Cardiac fibroblast (primary cell): Measurements from ENCODE around the gene ACTN3.
A peak's percentile ranks its signal among the peaks of the same experiment; 100 is the strongest.

Source experiments
- DNase-seq, 2 donors: peaks; one replicate each; pipeline versions ENCODE4 v3.0.0 to v3.0.0-alpha.2; 2010; ENCODE audit warnings: low read depth in 2 of 2
- H3K4me3 ChIP-seq, 2 donors: replicated peaks in 1 of 2; 1 replicate in 1 of 2; 2 replicates in 1 of 2; pipeline ENCODE4 v1.5.1; 2011; ENCODE audit warnings: low read depth in 2 of 2, low read length in 2 of 2, mild to moderate bottlenecking in 2 of 2, moderate library complexity in 1 of 2
- TF ChIP-seq, protein P1 (sequence below): IDR thresholded peaks from one replicate; pipeline ENCODE4 v1.5.1; 2011; ENCODE audit warnings: low read depth, mild to moderate bottlenecking, low read length, inconsistent platforms

The ACTN3 gene

DNA sequence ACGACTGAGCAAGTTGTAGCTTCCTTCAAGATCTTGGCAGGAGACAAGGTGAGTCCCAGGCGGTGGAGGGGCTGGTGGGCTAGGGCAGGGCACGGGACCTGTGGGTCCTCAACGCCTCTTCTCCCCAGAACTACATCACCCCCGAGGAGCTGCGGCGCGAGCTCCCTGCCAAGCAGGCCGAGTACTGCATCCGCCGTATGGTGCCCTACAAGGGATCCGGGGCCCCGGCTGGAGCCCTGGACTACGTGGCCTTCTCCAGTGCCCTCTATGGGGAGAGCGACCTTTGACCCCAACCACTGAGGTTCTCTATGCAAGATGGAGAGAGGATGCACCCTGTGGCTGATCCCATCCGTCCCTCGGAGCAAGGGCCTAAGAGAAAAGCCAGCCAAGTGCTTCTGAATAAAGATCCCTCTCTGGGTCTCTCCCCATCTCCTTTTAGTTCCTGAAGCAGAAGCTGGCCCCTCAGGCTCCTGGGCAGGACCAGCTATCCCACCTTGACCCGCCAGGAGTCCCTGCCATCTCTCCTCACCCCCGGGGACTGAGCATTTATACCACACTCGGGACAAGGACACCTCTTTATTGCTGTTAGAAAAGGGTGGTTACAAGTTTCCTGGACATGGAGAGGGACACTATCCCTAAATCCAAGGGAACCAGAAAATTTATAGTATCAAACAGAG, 16.3 kb downstream of the ACTN3 start:
- H3K4me3 ChIP-seq, result no peak overlapping the region
- TF ChIP-seq, protein P1, sequence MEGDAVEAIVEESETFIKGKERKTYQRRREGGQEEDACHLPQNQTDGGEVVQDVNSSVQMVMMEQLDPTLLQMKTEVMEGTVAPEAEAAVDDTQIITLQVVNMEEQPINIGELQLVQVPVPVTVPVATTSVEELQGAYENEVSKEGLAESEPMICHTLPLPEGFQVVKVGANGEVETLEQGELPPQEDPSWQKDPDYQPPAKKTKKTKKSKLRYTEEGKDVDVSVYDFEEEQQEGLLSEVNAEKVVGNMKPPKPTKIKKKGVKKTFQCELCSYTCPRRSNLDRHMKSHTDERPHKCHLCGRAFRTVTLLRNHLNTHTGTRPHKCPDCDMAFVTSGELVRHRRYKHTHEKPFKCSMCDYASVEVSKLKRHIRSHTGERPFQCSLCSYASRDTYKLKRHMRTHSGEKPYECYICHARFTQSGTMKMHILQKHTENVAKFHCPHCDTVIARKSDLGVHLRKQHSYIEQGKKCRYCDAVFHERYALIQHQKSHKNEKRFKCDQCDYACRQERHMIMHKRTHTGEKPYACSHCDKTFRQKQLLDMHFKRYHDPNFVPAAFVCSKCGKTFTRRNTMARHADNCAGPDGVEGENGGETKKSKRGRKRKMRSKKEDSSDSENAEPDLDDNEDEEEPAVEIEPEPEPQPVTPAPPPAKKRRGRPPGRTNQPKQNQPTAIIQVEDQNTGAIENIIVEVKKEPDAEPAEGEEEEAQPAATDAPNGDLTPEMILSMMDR, result no peak
- DNase-seq, result no peak

DNA sequence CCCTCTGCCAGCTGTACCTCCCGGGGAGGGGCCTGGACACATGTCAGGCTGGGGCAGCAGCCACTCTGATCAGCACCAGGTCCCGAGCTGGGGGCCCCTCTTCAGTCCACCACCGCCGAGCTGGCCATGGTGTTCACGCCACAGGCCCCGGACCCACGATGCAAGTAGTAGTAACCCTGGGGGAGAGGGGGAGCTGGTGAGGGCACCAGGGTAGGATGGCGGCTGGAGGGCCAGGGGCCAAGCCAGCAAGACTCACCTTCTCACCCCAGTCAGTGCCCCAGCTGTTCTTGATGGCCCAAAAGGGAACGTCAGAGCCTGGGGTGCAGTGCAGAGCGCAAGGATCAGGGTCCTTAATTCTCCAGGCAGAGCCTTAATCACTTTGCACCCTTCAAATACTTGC, 17.1 kb downstream of the ACTN3 start:
- TF ChIP-seq, protein P1, result no peak
- H3K4me3 ChIP-seq, result no peak overlapping the region
- no peak for DNase-seq

DNA sequence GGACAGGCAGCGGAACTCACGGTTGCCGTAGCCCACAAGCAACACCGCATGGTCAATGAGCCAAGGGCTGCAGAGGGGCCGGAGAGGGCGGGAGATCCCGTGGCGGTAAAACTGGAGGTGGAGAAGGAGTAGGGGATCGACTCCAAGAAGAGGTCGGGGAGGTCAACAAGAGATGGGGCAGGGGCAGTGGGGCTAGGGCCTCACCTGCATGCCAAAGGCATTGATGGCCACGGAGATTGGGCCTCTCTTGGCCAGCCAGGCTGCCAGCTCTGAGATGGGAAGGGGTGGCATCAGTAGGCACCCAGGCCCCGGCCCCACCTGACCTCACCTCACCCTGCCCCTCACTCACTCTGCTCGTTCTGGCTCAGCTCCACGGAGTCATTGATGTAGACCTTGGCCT, 17.8 kb downstream of the ACTN3 start:
- TF ChIP-seq, protein P1, result no peak
- H3K4me3 ChIP-seq, result no peak overlapping the region
- no peak for DNase-seq

DNA sequence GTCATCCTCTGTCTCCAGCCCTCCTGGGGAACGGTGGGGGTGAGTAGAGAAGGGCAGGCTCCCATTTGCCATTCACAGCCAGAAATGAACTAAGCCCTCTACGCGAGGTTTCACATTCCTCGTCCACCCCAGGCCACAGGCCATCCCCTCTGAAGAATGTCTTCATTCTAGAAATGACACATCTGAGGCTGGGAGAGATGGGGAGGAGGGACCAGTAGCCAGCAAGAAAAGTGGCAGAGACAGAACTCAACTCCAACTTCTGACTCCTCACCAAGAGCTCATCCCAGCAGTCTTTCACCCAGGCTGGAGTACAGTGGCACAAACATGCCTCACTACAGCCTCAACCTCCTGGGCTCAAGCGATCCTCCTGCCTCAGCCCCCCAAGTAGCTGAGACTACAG, 18.3 kb downstream of the ACTN3 start:
- no peak for DNase-seq
- TF ChIP-seq, protein P1, result no peak
- no peak overlapping the region for H3K4me3 ChIP-seq

DNA sequence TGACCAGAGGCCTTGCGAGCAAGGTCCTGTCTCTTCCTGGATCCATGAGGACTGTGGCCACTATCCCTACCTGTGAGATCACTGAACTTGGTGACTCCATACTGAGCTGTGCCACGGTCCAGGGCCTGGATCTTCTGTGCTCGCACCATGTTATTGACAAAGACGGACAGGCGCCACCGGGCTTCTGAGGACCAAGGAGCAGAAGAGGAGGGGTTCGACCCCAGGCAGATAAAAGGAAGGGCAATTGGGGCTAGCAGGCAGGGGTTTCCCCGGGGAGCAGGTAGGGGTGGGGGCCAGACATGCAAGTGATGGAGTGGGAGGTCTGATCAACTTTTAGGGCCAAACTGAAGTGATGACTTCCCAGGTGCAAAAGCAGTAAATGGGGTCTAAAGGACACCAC, 19.5 kb downstream of the ACTN3 start:
- no peak for DNase-seq
- TF ChIP-seq, protein P1, result no peak
- no peak overlapping the region for H3K4me3 ChIP-seq

DNA sequence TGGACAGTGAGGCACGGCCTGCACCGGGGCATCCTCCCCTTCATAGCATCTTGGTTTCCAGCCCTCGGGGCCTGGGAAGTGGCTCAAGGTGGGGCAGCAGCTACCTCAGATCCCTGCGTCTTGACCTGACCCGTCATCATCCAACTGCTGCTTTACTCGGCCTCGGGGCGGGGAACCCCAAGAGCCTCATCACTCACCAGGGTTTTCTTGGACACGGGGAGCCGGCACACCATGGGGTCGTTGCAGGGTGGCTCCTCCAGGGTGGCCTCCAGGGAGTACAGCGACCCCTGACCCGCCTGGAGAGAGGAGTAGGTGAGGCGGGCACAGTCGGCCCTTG, 21.1 kb downstream of the ACTN3 start:
- TF ChIP-seq, protein P1, result no peak
- no peak for DNase-seq
- peak overlapping the region; percentile 52 to 53 for H3K4me3 ChIP-seq
